Fibroblast of lung (primary cell): ENCODE results near the gene DGKE. TPM values are rescaled to one million over a fixed set of nuclear protein-coding genes. Genes with fewer than 3 reads are reported as not detected.

Experiments used
- DNase-seq, 2 donors: peaks; one replicate each; pipeline versions ENCODE4 v3.0.0 to v3.0.0-alpha.2; 2010; ENCODE audit warnings: low read depth in 2 of 2
- H2AFZ ChIP-seq: 2 replicates; pipeline ENCODE4 v1.5.1; 2012; ENCODE audit warnings: low read length, control low read depth, inconsistent platforms
- H3K27ac ChIP-seq: 2 replicates; pipeline ENCODE4 v1.5.1; 2011; ENCODE audit warnings: low read length, control low read depth; ENCODE audit not compliant: insufficient read depth
- H3K27me3 ChIP-seq: 2 replicates; pipeline ENCODE4 v1.5.1; 2011; ENCODE audit warnings: mild to moderate bottlenecking, low read length; ENCODE audit not compliant: control insufficient read depth, insufficient read depth
- H3K36me3 ChIP-seq: 2 replicates; pipeline ENCODE4 v1.5.1; 2011; ENCODE audit warnings: low read length; ENCODE audit not compliant: control insufficient read depth, insufficient read depth
- H3K4me1 ChIP-seq: 2 replicates; pipeline ENCODE4 v1.5.1; 2011; ENCODE audit warnings: low read length; ENCODE audit not compliant: control insufficient read depth, insufficient read depth; ENCODE audit errors: extremely low read depth
- H3K4me2 ChIP-seq: 2 replicates; pipeline ENCODE4 v1.5.1; 2011; ENCODE audit warnings: low read length, control low read depth; ENCODE audit not compliant: insufficient read depth; ENCODE audit errors: extremely low read depth
- H3K4me3 ChIP-seq, 4 experiments: fragments of 200-600 bp in 1 of 4; sonication (generic) in 1 of 4; replicated peaks in 1 of 4; 2 replicates each; pipeline ENCODE4 v1.5.1; 2011 to 2016; ENCODE audit warnings: low read length in 4 of 4, low read depth in 3 of 4, mild to moderate bottlenecking in 3 of 4, control low read depth in 2 of 4, inconsistent platforms in 1 of 4, mixed read lengths in 1 of 4; ENCODE audit not compliant: insufficient read depth in 1 of 4; ENCODE audit errors: control extremely low read depth in 1 of 4
- H3K79me2 ChIP-seq: 2 replicates; pipeline ENCODE4 v1.5.1; 2012; ENCODE audit warnings: mild to moderate bottlenecking, low read length, inconsistent platforms; ENCODE audit not compliant: control insufficient read depth, insufficient read depth
- H3K9ac ChIP-seq: 2 replicates; pipeline ENCODE4 v1.5.1; 2011; ENCODE audit warnings: mild to moderate bottlenecking, low read length, control low read depth; ENCODE audit not compliant: insufficient read depth
- H3K9me3 ChIP-seq: 2 replicates; pipeline ENCODE4 v1.5.1; 2012; ENCODE audit warnings: low read depth, low read length; ENCODE audit not compliant: control insufficient read depth, insufficient read depth
- H4K20me1 ChIP-seq: 2 replicates; pipeline ENCODE4 v1.5.1; 2011; ENCODE audit warnings: low read length; ENCODE audit not compliant: control insufficient read depth, insufficient read depth; ENCODE audit errors: extremely low read depth
- EZH2 ChIP-seq: IDR thresholded peaks from 2 replicates; pipeline ENCODE4 v1.5.1; 2012; ENCODE audit warnings: low read length, control low read depth, mild to moderate bottlenecking; ENCODE audit errors: missing control alignments
- polyA plus RNA-seq, 2 donors: library from polyadenylated mRNA; depleted of rRNA in 1 of 2; stranded (reverse) in 1 of 2; unstranded in 1 of 2; fragments of >200 nt; gene quantifications; 2 replicates each; pipeline ENCODE4 v1.2.1, GENCODE V29; 2011 to 2012; ENCODE audit warnings: missing spikeins in 1 of 2
- total RNA-seq: library from RNA; depleted of rRNA; stranded (reverse); fragments of >200 nt; gene quantifications from 2 replicates; pipeline ENCODE4 v1.2.1, GENCODE V29; 2014
- TF ChIP-seq, protein P1 (sequence below), 2 donors: IDR thresholded peaks in 1 of 2; conservative IDR thresholded peaks in 1 of 2; 1 replicate in 1 of 2; 2 replicates in 1 of 2; pipeline ENCODE4 v1.5.1; 2011 to 2012; ENCODE audit warnings: low read length in 2 of 2, control low read depth in 1 of 2, inconsistent platforms in 1 of 2, low read depth in 1 of 2, mild to moderate bottlenecking in 1 of 2

The DGKE gene
- total and polyA plus RNA-seq, 2 donors (not counting 1 experiment from before 2014, with no cell fraction given): 2.5 to 6.4 TPM

- Histone ChIP-seq H3K27me3 (no peaks in the 10 kb centered on the region), H4K20me1 (no peaks in the 10 kb centered on the region), H3K27ac (no peak overlapping the region), H3K79me2 (no peaks in the 10 kb centered on the region), H3K4me3 (no peak overlapping the region), H3K9me3 (no peaks in the 10 kb centered on the region), H3K9ac (no peak overlapping the region), H3K4me2 (no peak overlapping the region), H3K36me3 (peaks cover 2% of the 10 kb centered on the region), H3K4me1 (no peaks in the 10 kb centered on the region), H2AFZ (no peak overlapping the region)
- DNase-seq: no peak
- TF ChIP-seq EZH2: no peak
- TF ChIP-seq, protein P1, sequence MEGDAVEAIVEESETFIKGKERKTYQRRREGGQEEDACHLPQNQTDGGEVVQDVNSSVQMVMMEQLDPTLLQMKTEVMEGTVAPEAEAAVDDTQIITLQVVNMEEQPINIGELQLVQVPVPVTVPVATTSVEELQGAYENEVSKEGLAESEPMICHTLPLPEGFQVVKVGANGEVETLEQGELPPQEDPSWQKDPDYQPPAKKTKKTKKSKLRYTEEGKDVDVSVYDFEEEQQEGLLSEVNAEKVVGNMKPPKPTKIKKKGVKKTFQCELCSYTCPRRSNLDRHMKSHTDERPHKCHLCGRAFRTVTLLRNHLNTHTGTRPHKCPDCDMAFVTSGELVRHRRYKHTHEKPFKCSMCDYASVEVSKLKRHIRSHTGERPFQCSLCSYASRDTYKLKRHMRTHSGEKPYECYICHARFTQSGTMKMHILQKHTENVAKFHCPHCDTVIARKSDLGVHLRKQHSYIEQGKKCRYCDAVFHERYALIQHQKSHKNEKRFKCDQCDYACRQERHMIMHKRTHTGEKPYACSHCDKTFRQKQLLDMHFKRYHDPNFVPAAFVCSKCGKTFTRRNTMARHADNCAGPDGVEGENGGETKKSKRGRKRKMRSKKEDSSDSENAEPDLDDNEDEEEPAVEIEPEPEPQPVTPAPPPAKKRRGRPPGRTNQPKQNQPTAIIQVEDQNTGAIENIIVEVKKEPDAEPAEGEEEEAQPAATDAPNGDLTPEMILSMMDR (conservative IDR thresholded peaks at IDR 0.05 in 1 of 2, IDR thresholded peaks at IDR 0.05 in 1 of 2; ENCODE audit: low read depth in 1 of 2, low read length in 2 of 2): no peak
Observed at GRCh38 chr17:56863974-56864373, 30.0 kb downstream of the DGKE start.

GRCh38 chr17:56866076-56866475 lies 32.1 kb downstream of the DGKE start:
- no peak overlapping the region for H2AFZ ChIP-seq
- peaks cover 2% of the 10 kb centered on the region for H3K36me3 ChIP-seq
- DNase-seq: no peak
- H3K27ac ChIP-seq: no peak overlapping the region
- TF ChIP-seq, protein P1 (conservative IDR thresholded peaks at IDR 0.05 in 1 of 2, IDR thresholded peaks at IDR 0.05 in 1 of 2; ENCODE audit: low read depth in 1 of 2, low read length in 2 of 2): no peak
- no peak for TF ChIP-seq EZH2
- H3K27me3 ChIP-seq: no peaks in the 10 kb centered on the region
- no peaks in the 10 kb centered on the region for H3K79me2 ChIP-seq
- no peak overlapping the region for H3K4me3 ChIP-seq
- H3K4me1 ChIP-seq: no peaks in the 10 kb centered on the region
- no peak overlapping the region for H3K9ac ChIP-seq
- no peaks in the 10 kb centered on the region for H3K9me3 ChIP-seq
- no peaks in the 10 kb centered on the region for H4K20me1 ChIP-seq
- H3K4me2 ChIP-seq: no peak overlapping the region

GRCh38 chr17:56866496-56866895 lies 32.5 kb downstream of the DGKE start:
- Histone ChIP-seq H3K27me3 (no peaks in the 10 kb centered on the region), H3K36me3 (peaks cover 2% of the 10 kb centered on the region), H4K20me1 (no peaks in the 10 kb centered on the region), H3K79me2 (no peaks in the 10 kb centered on the region), H3K4me1 (no peaks in the 10 kb centered on the region), H2AFZ (no peak overlapping the region), H3K4me2 (no peak overlapping the region), H3K9ac (no peak overlapping the region), H3K27ac (no peak overlapping the region), H3K9me3 (no peaks in the 10 kb centered on the region), H3K4me3 (no peak overlapping the region)
- TF ChIP-seq, protein P1 (conservative IDR thresholded peaks at IDR 0.05 in 1 of 2, IDR thresholded peaks at IDR 0.05 in 1 of 2; ENCODE audit: low read depth in 1 of 2, low read length in 2 of 2): no peak
- no peak for TF ChIP-seq EZH2
- no peak for DNase-seq
